HG03378 (cell line): ENCODE measurements around the gene ACAP3.

Experiments
- ATAC-seq: cut with Tn5 transposase; IDR thresholded peaks from one replicate; pipeline ENCODE4 v1.9.1; 2021; ENCODE audit warnings: mild to moderate bottlenecking, moderate library complexity; ENCODE audit not compliant: unreplicated experiment

The ACAP3 gene

GRCh38 chr1:1307923-1308755 lies at the start of gene ACAP3, which contains the start of gene PUSL1:
TSS of gene ACAP3 (minus strand) at chr1:1307930. CDS start at chr1:1307815, 115 bp downstream.
TSS of gene PUSL1 (plus strand) at chr1:1308597. CDS start at chr1:1308644, 47 bp downstream.
- no peak for ATAC-seq

GRCh38 chr1:1356796-1357401 lies 49.2 kb upstream of the ACAP3 start:
- ATAC-seq = no peak

GRCh38 chr1:1356166-1356795 lies 48.6 kb upstream of the ACAP3 start:
- no peak for ATAC-seq

GRCh38 chr1:1355416-1355815 lies 47.7 kb upstream of the ACAP3 start:
- no peak for ATAC-seq

- no peak for ATAC-seq
Measured at GRCh38 chr1:1354271-1355247, 46.8 kb upstream of the ACAP3 start.

- no peak for ATAC-seq
Measured at GRCh38 chr1:1353389-1354151, 45.8 kb upstream of the ACAP3 start.

- no peak for ATAC-seq
Measured at GRCh38 chr1:1352786-1353388, 45.2 kb upstream of the ACAP3 start.

- ATAC-seq = no peak
Measured at GRCh38 chr1:1351511-1352427, 44.0 kb upstream of the ACAP3 start.

GRCh38 chr1:1349256-1350012 lies 41.7 kb upstream of the ACAP3 start, which contains the start of gene DVL1:
TSS of gene DVL1 (minus strand) at chr1:1349418. CDS start at chr1:1349065, 353 bp downstream.
- ATAC-seq = no peak

- ATAC-seq = no peak
Measured at GRCh38 chr1:1348420-1349255, 40.9 kb upstream of the ACAP3 start.

- ATAC-seq = no peak
Measured at GRCh38 chr1:1347663-1348419, 40.1 kb upstream of the ACAP3 start.

GRCh38 chr1:1347026-1347595 lies 39.4 kb upstream of the ACAP3 start:
- ATAC-seq = no peak

- no peak for ATAC-seq
Measured at GRCh38 chr1:1346501-1346890, 38.8 kb upstream of the ACAP3 start.

GRCh38 chr1:1345860-1346500 lies 38.2 kb upstream of the ACAP3 start:
- ATAC-seq = no peak

- ATAC-seq = no peak
Measured at GRCh38 chr1:1345384-1345783, 37.7 kb upstream of the ACAP3 start.
